GM18867 (cell line): ENCODE measurements around the gene SPAG17.

Experiments used
- ATAC-seq: cut with Tn5 transposase; IDR thresholded peaks from one replicate; pipeline ENCODE4 v1.9.1; 2021; ENCODE audit warnings: mild to moderate bottlenecking, moderate library complexity; ENCODE audit not compliant: unreplicated experiment

SPAG17 gene

DNA sequence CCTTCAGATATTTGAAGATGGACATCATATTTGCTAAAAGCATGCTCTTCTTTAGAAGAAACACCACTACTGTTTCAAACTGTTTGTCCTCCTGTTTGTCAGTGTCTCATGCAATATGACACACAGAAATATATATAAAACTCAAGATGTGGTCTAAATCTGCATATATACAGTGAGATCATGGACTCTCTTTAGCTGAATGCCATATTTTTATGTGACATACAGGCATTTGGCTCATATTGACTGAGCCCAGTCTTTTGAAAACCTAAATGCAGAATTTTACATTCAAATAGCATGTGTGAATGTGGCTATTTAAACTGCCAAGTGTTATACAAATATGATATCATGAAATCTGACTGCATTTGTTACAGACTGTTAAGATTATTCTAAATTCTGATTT is 274.0 kb downstream of the SPAG17 start:
- ATAC-seq: no peak

DNA sequence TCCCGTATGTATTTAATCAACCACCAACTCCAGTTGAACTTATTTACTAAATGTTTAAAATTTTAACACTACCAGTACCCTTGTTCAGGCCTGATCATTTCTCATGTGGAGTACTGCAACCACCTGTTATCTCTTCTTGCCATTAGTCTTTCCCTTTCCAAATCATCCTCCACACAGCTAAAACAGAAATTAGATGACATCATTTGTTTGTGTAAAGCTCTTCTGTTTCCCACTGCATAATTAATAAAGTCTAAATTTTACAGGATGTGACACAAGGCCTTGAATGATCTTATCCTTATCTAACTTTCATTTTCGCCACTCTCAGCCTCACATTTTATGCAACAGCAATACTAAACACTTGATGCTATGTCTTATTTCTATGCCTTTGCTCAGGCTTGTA is 280.0 kb downstream of the SPAG17 start:
- ATAC-seq: no peak

DNA sequence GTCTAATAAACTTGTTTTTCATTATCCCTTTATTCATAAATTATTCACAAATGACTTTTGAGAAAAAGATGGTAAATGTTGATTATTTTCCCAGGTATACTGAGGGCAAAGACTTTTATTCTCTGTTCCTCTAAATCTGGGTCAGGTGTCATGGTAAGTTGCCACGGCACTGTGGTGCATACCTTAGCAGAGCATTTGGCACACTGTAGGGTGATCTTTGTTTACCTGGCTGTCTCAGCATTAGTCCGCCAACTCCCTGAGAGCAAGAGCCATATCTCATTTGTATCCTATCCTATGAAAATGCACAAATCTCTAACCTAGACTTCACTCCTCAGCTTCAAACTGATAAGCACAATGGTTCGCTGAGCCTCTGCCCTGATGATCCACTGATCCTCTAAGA is 280.5 kb downstream of the SPAG17 start:
- no peak for ATAC-seq
